HG02885 (cell line): ENCODE data around the gene DUOXA1.
"Not testable (repeated sequence)": the region's sequence is repeated elsewhere in the genome, so short reads cannot be mapped to it uniquely, and the experiment has no call there.

Experiments
- ATAC-seq: cut with Tn5 transposase; IDR thresholded peaks from one replicate; pipeline ENCODE4 v1.9.1; 2021; ENCODE audit warnings: mild to moderate bottlenecking; ENCODE audit not compliant: unreplicated experiment, poor library complexity

Gene DUOXA1

DNA sequence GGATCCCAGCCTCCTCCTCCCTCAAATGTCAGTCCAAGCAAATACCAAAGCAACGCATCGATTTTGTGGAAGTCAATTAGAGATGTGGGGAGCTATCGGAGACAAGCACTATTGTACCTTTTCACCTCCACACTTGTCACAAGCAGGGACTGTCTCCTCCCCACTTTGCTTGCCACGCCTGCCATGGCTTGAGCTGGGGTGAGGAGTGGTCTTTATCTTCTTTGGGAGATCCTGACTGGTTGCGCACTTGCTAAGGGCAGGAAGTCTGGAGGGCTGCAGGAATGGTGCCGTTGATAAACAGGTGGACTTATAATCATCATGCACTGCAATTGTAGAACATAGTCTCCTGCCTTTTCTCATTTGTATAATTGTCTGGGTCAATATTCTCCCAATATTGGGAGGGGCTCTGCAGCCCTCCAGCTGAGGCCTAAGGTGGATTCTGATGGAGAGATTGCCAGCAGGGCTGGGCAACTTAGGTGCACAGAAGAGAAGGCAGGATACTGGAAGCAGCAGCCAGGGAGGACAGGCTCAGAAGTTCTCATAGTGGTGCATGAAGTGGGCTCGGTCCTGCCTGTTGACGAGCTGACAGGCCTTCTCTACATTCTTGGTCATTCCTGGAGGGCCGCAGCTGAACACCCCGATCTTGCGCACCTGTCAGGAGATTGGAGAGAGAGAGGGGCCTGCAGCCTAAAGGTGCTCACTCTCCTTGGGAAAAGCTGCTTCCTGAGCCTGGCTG, 35.9 kb downstream of the DUOXA1 start:
- ATAC-seq: no peak

DNA sequence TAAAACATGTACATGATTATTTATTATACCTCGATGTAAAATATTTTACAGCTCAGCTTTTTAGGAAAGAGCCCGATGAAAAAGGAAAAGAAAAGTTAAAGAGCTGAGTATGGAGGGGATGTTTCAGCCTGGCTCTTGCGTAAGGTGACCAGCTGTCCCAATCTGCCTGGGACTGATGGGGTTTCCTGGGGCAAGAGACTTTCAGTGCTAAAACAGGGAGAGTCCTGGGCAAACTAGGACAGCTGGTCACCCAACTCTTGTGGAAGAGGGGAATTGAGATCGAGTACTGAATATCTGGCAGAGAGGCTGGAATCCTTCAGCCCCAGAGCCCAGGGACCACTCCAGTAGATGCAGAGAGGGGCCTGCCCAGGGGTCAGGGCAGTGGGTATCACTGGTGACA, 36.7 kb downstream of the DUOXA1 start:
- no peak for ATAC-seq

DNA sequence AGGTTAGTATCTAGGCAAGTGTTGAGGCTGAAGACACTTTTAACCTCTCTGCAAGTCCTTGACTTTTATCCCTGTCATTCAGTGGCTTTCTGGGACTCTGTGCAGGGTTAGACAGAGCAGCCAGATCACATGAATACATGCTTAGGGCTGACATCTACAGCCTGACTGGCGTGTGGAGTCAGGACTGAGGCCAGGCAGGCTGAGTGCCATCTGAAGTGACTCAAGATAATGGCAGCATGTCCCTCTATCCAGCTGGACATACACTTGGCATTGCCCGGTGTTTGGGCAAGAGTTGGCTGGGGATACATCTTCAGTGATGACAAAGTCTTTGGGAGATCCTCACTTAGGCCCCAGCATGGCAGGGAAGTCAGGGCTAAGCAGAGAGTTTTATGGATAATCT, 38.1 kb downstream of the DUOXA1 start:
- no peak for ATAC-seq

DNA sequence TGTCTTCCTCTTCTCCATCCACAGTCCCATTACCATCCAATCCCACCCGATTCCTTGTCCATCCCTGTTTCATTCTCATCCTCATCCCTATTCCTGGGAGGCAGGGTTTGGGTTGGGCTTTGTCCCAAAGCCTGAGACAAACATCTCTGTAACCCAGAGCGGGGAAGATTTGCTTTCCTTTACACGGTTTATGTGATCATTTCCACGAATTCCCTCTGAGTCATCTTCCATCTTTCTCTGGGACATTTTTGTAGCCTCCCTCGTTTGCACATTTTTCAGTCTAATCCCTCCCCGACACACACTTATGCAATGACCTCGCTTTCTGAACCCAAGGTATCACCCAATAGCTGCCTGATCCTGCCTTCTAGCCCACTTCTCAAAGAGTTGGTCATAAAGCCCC, 38.5 kb downstream of the DUOXA1 start:
- no peak for ATAC-seq

DNA sequence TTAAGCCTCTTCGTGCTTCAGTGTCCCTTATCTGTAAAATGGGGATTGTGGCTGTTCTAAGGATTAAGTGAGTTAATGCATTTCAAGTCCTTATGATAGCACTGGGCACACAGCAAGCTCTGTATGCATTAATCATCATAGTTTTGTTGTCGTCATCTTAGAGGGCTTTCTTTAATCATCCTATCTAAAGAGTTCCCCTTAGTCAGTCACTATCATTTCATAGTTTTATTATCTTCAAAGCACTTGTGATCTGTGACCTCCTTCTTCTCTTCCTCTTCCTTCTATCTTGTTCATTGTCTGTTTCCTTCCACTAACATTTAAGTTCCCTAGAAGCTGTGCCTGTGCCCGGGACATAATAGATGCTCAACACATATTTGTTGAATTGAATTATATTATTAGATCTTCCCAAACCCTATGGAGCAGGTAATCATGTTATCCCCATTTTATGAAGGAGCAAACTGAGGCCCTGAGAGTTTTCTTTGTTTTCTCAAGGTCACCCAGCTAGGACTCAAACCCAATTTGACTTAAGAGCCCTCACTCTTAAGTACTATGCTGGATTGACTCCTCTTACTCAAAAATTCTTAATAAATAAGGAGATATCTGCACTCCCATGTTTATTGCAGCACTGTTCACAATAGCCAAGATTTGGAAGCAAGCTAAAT, 39.8 kb downstream of the DUOXA1 start:
- no peak for ATAC-seq

DNA sequence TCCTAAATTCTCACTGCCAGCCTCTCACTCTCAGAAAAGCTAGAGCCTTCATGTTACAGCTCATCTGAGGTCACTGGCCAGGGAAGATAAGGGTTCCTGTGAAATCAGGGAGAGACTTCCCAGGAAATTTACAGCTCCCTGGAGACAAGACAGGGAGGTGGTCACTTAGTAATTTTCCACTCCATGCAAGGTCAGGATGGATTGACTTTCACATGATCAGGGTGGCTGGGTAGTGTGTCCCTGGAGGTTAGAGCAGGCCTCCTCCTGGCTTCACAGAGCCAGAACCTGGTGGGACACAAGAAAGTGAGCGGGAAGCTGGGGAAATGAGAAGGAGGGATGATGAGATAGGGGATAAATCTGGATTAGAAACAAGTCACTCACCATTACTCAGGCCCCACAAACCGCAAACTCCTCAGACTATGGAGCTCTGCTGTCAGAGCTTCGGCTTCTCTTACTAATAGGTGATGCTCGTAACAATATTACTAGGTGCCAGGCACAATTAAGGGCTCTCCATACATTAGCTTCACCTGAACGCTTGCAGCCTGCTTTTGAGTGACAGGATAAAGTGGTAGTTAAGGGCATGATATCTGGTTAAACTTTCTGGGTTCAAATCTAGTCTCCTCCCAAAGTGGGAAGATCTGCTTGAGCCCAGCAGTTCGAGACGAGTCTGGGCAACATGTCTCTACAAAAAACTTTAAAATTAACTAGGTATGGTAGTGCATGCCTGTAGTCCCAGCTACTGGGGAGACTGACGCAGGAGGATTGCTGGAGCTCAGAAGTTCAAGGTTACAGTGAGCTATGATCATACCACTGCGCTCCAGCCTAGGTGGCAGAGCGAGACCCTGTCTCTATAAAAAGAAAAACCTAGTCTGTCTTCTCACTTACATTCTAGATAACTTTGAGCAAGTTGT, 40.6 kb downstream of the DUOXA1 start:
- no peak for ATAC-seq

DNA sequence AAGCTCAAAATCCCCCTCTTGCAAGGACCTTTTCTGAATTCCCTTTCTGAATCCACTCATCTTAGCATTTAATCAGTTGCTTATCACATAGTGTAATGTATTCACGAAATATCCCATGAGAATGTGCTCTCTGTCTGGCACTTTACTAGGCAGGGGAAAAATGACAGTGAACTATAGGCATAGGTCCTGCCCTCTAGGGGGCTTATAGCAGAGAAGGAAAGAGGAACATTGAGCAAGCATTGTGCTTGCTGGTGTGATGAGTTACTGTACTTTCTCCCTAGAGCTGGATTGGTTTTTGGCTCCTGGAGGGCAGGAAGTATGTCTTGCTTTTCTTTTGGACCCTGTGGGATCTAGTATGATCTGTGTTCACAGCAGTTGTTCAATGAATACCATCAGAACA, 42.2 kb downstream of the DUOXA1 start:
- no peak for ATAC-seq

DNA sequence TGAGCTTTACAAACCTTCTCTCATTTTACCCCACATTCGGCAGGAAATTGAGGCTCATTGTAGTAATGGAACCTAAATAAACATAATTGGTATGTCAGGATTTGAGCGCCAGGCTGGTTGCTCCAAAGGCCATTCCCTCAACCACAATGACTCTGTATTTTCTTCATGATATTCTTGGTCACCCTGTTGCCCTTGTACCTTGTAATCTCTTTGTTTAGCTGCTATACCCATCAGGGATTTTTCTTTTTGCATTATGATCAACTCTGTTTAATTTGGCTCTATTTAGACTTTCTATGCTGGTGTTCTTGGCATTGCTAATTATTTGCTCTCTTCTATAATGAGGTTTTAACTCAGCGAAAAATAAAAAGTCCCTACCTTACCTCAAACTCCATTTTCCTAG, 45.5 kb downstream of the DUOXA1 start:
- no peak for ATAC-seq

DNA sequence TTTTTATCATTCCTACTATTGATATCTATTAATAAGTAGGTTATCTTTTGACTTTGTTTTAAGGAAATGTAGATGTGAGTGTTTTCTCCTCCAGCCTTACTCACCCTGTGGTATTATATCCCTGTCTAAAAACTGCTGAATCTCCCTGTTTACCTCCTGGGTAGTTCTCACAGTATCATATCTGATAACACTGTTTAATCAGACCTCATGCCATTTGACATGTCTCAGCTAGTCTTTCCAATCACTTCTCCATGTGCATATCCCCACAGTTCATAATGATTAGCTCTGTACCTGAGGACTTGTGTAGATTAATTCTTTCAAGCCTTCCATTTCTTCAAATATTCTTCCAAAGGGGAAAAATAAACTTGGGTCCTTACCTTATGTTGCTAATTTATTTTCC, 46.5 kb downstream of the DUOXA1 start:
- no peak for ATAC-seq

DNA sequence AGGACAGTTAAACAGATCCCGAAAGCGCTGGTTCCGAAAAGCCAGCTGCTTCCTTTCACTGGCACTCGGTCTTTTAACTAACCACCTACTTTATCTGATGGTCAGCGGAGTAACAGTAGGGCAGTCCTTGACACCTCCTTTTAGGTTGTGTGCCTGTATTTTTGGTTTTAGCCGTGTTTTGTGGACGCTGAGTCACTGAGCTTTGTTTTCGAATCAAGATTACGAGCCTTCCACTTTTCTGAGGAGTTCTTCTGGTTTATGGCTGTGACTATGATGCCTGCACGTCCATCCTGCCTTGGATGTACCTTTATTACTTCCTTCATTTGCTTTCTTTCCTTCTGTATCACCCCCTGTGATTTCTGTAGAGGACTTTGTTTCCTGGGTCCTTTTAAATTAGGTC, 47.3 kb downstream of the DUOXA1 start:
- ATAC-seq: not testable (repeated sequence)

DNA sequence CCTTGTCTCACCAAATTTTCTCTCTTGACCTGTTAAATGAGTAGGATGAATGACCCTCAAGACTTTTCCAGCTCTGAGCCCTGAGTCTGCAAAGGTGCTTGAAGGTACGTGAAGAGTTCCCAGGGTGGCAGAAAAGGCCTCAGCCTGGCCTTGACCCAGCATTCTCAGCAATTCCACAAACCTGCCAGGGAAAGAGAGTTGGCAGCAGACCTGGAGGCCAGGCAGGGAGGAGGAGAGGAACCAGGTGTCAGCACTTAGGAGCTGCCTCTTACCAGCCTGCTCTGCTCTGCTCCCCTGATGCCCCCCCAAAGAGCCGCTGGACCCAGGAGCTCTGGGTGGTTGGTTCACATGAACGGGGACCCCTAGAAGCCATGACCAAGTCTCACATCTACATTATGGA, 49.1 kb downstream of the DUOXA1 start:
- ATAC-seq: not testable (repeated sequence)

DNA sequence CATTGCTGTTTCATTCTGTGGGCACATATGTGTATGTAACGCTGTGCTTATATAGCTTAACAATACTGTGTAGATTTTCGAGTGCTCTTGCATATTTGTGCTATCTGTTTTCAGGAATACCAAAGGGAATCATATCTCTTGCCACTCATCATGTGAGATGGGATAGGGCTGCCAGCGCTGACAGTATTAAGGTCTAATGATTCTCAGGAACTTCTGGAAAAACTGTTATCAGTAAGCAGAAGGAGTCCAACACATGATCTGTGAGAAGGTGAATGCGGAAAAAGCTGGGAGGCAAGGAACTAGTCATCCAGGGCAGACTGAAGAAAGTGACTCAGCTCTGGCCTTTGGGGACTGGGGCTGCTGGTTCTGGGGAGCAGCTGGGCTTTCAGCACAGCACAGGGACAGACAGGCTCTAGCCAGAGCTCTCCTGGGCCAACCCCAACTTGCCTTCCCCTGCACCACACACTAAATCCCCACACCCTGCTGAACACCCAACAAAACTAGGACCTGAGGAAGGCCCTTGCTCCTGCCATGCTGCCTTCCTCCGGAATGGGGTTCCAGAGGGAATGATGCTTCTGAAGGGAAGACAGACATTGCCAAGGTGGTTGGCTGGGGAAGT, 49.9 kb downstream of the DUOXA1 start:
- ATAC-seq: not testable (repeated sequence)

DNA sequence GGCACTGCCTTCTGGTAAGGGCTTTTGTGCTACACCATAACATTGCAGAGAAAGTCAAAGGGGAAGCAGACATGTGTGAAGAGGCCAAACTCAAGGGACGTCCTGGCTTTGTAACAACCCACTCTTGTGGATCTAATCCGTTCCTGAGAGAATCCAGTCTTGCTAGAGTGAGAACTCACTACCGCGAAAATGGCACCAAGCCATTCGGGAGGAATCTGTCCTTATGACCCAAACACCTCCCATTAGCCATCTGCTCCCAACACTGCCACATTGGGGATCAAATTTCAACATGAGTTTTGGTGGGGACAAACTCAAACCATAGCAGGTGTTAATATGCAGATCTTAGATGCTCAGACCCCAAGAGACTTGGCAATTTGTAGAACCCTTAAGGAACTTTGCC, 50.5 kb downstream of the DUOXA1 start:
- not testable (repeated sequence) for ATAC-seq

DNA sequence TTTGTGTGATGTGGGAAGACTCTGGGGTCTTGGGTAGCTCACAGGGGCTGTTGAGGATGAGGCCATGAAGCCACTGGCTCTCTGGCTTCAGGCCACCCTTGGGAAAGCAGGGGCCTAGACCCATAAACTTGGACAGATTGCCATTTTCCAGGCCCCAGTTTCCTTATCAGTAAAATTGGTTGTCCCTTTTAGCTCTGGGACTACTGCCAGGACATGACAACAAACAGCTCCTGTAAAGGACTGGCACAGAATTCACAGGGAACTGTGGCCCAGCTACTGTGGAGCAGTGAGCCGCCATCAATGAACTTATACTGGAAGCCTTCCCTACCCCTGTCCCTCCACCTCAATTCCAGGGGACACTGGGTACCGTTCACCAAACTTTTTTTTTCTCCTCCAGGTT, 52.3 kb downstream of the DUOXA1 start:
- not testable (repeated sequence) for ATAC-seq

DNA sequence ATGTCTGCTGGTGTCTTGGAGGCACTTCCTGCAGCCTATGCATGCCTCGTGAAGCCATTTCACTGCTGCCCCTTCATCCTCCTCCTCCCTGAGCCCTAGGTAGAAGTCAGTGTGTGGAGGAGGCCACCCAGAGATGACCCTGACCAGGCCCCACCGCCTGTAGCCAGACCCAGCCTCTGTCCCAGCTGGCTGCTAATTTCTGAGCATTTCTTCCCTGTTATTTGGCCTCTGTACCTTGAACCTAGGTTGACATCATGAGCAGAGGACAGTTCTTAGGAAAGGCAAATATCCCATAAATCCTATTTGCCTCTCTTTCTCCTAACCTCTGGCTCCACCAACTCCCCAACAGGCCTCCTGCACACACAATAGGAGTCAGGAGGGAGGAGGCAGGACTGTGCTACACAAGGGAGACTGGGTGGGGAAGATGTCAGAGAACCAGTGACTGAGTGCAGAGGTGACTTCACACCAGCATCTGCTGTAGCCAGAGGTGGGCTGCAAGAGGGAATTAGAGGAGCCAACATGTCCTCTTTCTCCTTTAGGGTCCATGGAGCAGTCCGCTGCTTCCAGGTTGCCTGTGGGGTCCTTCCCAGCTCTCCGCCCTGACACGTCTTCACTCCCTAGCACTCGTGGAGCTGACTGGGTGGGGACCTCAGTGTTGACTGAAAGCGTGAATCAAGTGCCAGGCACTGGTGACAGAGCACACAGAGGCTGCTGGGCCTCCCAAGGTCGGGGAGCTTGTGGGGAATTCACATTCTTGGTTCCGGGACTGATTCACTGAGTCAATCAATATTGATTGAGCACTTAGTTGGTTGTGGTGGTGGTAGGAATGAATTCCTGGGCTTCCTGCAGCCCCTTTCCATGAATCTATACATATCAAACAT, 54.0 kb downstream of the DUOXA1 start:
- not testable (repeated sequence) for ATAC-seq

DNA sequence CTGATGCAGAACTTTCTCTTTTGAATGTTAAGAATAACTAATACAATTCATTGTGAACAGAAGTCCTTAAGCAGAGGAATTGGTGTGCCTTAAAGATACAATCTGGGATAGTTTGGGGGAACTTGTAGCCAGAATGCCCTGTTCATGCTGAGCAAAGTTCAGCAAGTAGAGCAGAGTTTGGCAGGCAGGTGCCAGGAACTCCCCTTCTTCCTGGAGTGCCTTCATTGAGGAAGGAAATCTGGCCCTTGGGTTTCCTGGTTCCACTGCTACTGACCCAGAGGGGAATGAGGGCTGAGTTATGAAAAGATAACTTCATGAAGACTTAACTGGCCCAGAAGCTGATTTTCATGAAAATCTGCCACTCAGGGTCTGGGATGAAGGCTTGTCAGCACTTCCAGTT, 56.1 kb downstream of the DUOXA1 start:
- ATAC-seq: not testable (repeated sequence)

DNA sequence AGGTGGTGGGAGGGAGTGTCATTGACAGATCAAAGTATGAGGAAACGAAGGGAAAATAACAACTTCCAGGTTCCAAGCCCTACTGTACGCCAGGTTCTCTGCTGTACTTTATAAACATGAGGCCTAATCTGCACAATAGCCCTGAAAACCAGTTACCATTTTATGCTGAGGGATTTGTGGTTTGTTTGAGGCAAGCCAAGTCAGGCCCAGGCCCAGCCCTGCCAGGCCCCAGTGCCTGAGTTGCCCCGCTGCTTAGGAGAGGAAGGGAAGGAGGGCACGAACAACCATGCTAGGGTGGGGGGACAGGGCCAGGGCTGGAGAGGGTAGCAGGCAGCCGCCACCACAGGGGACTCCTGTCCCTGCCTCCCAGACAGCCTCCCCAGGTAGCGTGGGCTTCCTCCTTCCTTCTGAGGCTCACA, 59.7 kb downstream of the DUOXA1 start:
- ATAC-seq: not testable (repeated sequence)
